Skin epidermis (tissue), 12 donors: ENCODE data around the gene DLEC1.

Experiments
- H3K27ac ChIP-seq, 21 experiments: fragments of 200-600 bp; sonication (generic) in 11 of 21; one replicate each; pipeline ENCODE4 v1.5.0; 2020; ENCODE audit warnings: mild to moderate bottlenecking in 3 of 21, inconsistent platforms in 2 of 21, moderate library complexity in 2 of 21
- H3K4me3 ChIP-seq, 7 experiments: fragments of 200-600 bp; sonication (generic) in 2 of 7; one replicate each; pipeline ENCODE4 v1.5.0; 2020; ENCODE audit warnings: inconsistent platforms in 2 of 7, mild to moderate bottlenecking in 2 of 7, moderate library complexity in 1 of 7

The DLEC1 gene

GRCh38 chr3:38140326-38141172 is 101.5 kb downstream of the DLEC1 start:
- H3K4me3 ChIP-seq: peak overlapping the region in 2 of 7 experiments; percentile 84 to 89
- peak overlapping the region in 2 of 21 experiments; percentile 95 for H3K27ac ChIP-seq

GRCh38 chr3:38141173-38141951 is 102.4 kb downstream of the DLEC1 start:
- H3K4me3 ChIP-seq: no peak overlapping the region
- no peak overlapping the region for H3K27ac ChIP-seq

GRCh38 chr3:38141952-38142273 is 102.9 kb downstream of the DLEC1 start:
- H3K27ac ChIP-seq: no peak overlapping the region

GRCh38 chr3:38142959-38143358 is 104.0 kb downstream of the DLEC1 start:
- H3K27ac ChIP-seq: no peak overlapping the region
- H3K4me3 ChIP-seq: no peak overlapping the region

More at GRCh38 chr3:38141952-38142273, 102.9 kb downstream of the DLEC1 start:
- H3K4me3 ChIP-seq: no peak overlapping the region

GRCh38 chr3:38143511-38143910 is 104.5 kb downstream of the DLEC1 start:
- Histone ChIP-seq H3K4me3 (no peak overlapping the region), H3K27ac (no peak overlapping the region)

- H3K27ac ChIP-seq: no peak overlapping the region
Observed at GRCh38 chr3:38146504-38146903, 107.5 kb downstream of the DLEC1 start.

GRCh38 chr3:38147421-38147820 is 108.4 kb downstream of the DLEC1 start:
- H3K27ac ChIP-seq: peak overlapping the region in 9 of 21 experiments; percentile 21 to 72 (median 48)
- H3K4me3 ChIP-seq: no peak overlapping the region

More at GRCh38 chr3:38146504-38146903, 107.5 kb downstream of the DLEC1 start:
- no peak overlapping the region for H3K4me3 ChIP-seq

GRCh38 chr3:38148311-38148882 is 109.4 kb downstream of the DLEC1 start:
- Histone ChIP-seq H3K4me3 (no peak overlapping the region), H3K27ac (peak overlapping the region in 8 of 21 experiments; percentile 21 to 72 (median 48))

GRCh38 chr3:38149708-38150107 is 110.7 kb downstream of the DLEC1 start:
- H3K27ac ChIP-seq: peak overlapping the region in 6 of 21 experiments; percentile 13 to 70 (median 36)

GRCh38 chr3:38150780-38151528 is 111.9 kb downstream of the DLEC1 start:
- no peak overlapping the region for H3K4me3 ChIP-seq
- H3K27ac ChIP-seq: peak overlapping the region in 17 of 21 experiments; percentile 8 to 74 (median 37)

More at GRCh38 chr3:38149708-38150107, 110.7 kb downstream of the DLEC1 start:
- H3K4me3 ChIP-seq: no peak overlapping the region

GRCh38 chr3:38151667-38152265 is 112.8 kb downstream of the DLEC1 start:
- H3K27ac ChIP-seq: peak overlapping the region in 17 of 21 experiments; percentile 8 to 74 (median 41)
- no peak overlapping the region for H3K4me3 ChIP-seq

GRCh38 chr3:38152609-38153008 is 113.6 kb downstream of the DLEC1 start:
- Histone ChIP-seq H3K27ac (peak overlapping the region in 12 of 21 experiments; percentile 21 to 74 (median 48)), H3K4me3 (no peak overlapping the region)

GRCh38 chr3:38153221-38153620 is 114.2 kb downstream of the DLEC1 start:
- peak overlapping the region in 17 of 21 experiments; percentile 21 to 86 (median 55) for H3K27ac ChIP-seq
- no peak overlapping the region for H3K4me3 ChIP-seq

- H3K27ac ChIP-seq: peak overlapping the region in 19 of 21 experiments; percentile 4 to 86 (median 59)
- H3K4me3 ChIP-seq: no peak overlapping the region
Observed at GRCh38 chr3:38154033-38154494, 115.1 kb downstream of the DLEC1 start.

GRCh38 chr3:38154625-38155255 is 115.7 kb downstream of the DLEC1 start:
- no peak overlapping the region for H3K4me3 ChIP-seq
- H3K27ac ChIP-seq: peak overlapping the region in 15 of 21 experiments; percentile 4 to 86 (median 39)

GRCh38 chr3:38155825-38156224 is 116.8 kb downstream of the DLEC1 start:
- Histone ChIP-seq H3K27ac (no peak overlapping the region), H3K4me3 (no peak overlapping the region)

GRCh38 chr3:38157117-38157516 is 118.1 kb downstream of the DLEC1 start:
- H3K27ac ChIP-seq: peak overlapping the region in 2 of 21 experiments; percentile 10 to 11
- no peak overlapping the region for H3K4me3 ChIP-seq

- peak overlapping the region in 1 of 21 experiments; percentile 11 for H3K27ac ChIP-seq
- H3K4me3 ChIP-seq: no peak overlapping the region
Observed at GRCh38 chr3:38157595-38157994, 118.6 kb downstream of the DLEC1 start.
